Measurements from ENCODE around the gene RAB20. TPM values are rescaled to one million over a fixed set of nuclear protein-coding genes. Genes with fewer than 3 reads are reported as not detected.

Gene RAB20
- total and polyA plus RNA-seq, 2 of the 8 experiments (the other 6 are each of a cell fraction or from before 2014, with no cell fraction given), result 14.8 to 27.9 TPM

DNA sequence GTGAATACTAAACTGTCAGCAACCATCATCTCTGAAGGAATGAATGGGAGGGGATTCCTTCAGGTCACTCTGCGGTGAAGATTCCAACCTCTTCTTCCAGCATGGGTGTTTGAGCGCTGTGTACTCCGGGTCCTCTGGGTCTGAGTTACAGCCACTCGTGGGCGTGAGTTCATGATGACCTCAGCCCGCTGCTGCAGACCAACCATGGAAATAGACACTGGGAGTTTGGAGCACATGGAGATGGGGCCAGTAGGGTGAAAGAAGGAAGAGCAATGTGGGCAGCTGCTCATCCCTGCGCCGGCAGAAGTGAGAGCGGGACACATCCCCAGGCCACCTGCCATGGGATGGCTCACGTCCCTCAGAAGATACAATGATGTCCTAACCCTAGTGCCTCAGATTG is 16.8 kb upstream of the RAB20 start (continued):
- TF ChIP-seq, protein P1, sequence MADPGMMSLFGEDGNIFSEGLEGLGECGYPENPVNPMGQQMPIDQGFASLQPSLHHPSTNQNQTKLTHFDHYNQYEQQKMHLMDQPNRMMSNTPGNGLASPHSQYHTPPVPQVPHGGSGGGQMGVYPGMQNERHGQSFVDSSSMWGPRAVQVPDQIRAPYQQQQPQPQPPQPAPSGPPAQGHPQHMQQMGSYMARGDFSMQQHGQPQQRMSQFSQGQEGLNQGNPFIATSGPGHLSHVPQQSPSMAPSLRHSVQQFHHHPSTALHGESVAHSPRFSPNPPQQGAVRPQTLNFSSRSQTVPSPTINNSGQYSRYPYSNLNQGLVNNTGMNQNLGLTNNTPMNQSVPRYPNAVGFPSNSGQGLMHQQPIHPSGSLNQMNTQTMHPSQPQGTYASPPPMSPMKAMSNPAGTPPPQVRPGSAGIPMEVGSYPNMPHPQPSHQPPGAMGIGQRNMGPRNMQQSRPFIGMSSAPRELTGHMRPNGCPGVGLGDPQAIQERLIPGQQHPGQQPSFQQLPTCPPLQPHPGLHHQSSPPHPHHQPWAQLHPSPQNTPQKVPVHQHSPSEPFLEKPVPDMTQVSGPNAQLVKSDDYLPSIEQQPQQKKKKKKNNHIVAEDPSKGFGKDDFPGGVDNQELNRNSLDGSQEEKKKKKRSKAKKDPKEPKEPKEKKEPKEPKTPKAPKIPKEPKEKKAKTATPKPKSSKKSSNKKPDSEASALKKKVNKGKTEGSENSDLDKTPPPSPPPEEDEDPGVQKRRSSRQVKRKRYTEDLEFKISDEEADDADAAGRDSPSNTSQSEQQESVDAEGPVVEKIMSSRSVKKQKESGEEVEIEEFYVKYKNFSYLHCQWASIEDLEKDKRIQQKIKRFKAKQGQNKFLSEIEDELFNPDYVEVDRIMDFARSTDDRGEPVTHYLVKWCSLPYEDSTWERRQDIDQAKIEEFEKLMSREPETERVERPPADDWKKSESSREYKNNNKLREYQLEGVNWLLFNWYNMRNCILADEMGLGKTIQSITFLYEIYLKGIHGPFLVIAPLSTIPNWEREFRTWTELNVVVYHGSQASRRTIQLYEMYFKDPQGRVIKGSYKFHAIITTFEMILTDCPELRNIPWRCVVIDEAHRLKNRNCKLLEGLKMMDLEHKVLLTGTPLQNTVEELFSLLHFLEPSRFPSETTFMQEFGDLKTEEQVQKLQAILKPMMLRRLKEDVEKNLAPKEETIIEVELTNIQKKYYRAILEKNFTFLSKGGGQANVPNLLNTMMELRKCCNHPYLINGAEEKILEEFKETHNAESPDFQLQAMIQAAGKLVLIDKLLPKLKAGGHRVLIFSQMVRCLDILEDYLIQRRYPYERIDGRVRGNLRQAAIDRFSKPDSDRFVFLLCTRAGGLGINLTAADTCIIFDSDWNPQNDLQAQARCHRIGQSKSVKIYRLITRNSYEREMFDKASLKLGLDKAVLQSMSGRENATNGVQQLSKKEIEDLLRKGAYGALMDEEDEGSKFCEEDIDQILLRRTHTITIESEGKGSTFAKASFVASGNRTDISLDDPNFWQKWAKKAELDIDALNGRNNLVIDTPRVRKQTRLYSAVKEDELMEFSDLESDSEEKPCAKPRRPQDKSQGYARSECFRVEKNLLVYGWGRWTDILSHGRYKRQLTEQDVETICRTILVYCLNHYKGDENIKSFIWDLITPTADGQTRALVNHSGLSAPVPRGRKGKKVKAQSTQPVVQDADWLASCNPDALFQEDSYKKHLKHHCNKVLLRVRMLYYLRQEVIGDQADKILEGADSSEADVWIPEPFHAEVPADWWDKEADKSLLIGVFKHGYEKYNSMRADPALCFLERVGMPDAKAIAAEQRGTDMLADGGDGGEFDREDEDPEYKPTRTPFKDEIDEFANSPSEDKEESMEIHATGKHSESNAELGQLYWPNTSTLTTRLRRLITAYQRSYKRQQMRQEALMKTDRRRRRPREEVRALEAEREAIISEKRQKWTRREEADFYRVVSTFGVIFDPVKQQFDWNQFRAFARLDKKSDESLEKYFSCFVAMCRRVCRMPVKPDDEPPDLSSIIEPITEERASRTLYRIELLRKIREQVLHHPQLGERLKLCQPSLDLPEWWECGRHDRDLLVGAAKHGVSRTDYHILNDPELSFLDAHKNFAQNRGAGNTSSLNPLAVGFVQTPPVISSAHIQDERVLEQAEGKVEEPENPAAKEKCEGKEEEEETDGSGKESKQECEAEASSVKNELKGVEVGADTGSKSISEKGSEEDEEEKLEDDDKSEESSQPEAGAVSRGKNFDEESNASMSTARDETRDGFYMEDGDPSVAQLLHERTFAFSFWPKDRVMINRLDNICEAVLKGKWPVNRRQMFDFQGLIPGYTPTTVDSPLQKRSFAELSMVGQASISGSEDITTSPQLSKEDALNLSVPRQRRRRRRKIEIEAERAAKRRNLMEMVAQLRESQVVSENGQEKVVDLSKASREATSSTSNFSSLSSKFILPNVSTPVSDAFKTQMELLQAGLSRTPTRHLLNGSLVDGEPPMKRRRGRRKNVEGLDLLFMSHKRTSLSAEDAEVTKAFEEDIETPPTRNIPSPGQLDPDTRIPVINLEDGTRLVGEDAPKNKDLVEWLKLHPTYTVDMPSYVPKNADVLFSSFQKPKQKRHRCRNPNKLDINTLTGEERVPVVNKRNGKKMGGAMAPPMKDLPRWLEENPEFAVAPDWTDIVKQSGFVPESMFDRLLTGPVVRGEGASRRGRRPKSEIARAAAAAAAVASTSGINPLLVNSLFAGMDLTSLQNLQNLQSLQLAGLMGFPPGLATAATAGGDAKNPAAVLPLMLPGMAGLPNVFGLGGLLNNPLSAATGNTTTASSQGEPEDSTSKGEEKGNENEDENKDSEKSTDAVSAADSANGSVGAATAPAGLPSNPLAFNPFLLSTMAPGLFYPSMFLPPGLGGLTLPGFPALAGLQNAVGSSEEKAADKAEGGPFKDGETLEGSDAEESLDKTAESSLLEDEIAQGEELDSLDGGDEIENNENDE (IDR thresholded peaks at IDR 0.05; ENCODE audit: insufficient replicate concordance, low read length), result no peak
- TF ChIP-seq CEBPB (IDR thresholded peaks at IDR 0.05; ENCODE audit: low read depth, low read length), result no peak
